ENCODE results near the gene NDUFC1. TPM values are rescaled to one million over a fixed set of nuclear protein-coding genes. Genes with fewer than 3 reads are reported as not detected.

The NDUFC1 gene
- total and polyA plus RNA-seq, 2 of the 4 experiments (the other 2 are of a cell fraction), result 25.1 to 65.1 TPM

GRCh38 chr4:139253046-139253445, 49.2 kb downstream of the NDUFC1 start:
- Histone ChIP-seq H4K5ac (ENCODE audit: low read depth, low read length) (no peak overlapping the region), H3K4me1 (ENCODE audit: control insufficient read depth, insufficient read depth, low read length) (peaks cover 2% of the 10 kb centered on the region; the same call in 1 of the 2 replicates), H2AFZ (replicated peaks; ENCODE audit: low read length, poor library complexity) (no peak overlapping the region), H3K14ac (replicated peaks; ENCODE audit: low read depth, low read length) (no peak overlapping the region), H3K36me3 (ENCODE audit: control insufficient read depth, insufficient read depth, low read length) (no peaks in the 10 kb centered on the region), H2AK9ac (replicated peaks; ENCODE audit: low read depth, low read length, poor library complexity) (no peak overlapping the region), H2BK120ac (ENCODE audit: low read depth, low read length) (no peak overlapping the region), H3K79me1 (ENCODE audit: low read depth in 1 of 2, low read length in 2 of 2) (no peaks in the 10 kb centered on the region), H3K4ac (ENCODE audit: low read depth, low read length) (no peak overlapping the region), H4K91ac (ENCODE audit: insufficient read depth, low read depth, low read length) (no peak overlapping the region), H4K20me1 (ENCODE audit: insufficient read depth, low read length) (no peaks in the 10 kb centered on the region), H3K23ac (ENCODE audit: low read depth, low read length) (no peak overlapping the region), H3K56ac (ENCODE audit: extremely low read depth, insufficient read depth, low read length) (no peak overlapping the region), H3K4me2 (ENCODE audit: low read depth, low read length) (no peak overlapping the region), H3K4me3 (ENCODE audit: insufficient read depth, low read depth, low read length) (no peak overlapping the region), H3K27me3 (ENCODE audit: control insufficient read depth, insufficient read depth, low read length) (no peaks in the 10 kb centered on the region), H3K9me1 (ENCODE audit: insufficient read depth, low read length) (no peaks in the 10 kb centered on the region), H2BK5ac (ENCODE audit: low read depth, low read length, poor library complexity, severe bottlenecking) (no peak overlapping the region), H2AK5ac (ENCODE audit: low read depth, low read length) (no peak overlapping the region), H2BK15ac (ENCODE audit: low read depth, low read length) (no peak overlapping the region), H3K9ac (ENCODE audit: low read depth, low read length) (no peak overlapping the region), H2BK20ac (ENCODE audit: low read depth, low read length) (no peak overlapping the region), H4K8ac (ENCODE audit: low read depth in 2 of 2, low read length in 2 of 2) (no peak overlapping the region), H3K18ac (ENCODE audit: low read depth, low read length) (no peak overlapping the region), H3K9me3 (ENCODE audit: control insufficient read depth, insufficient read depth, low read length) (no peaks in the 10 kb centered on the region), H3K27ac (ENCODE audit: insufficient read depth, low read length) (no peak overlapping the region)
- no peak for TF ChIP-seq CTCF (conservative IDR thresholded peaks at IDR 0.05; ENCODE audit: low read depth, low read length)
- TF ChIP-seq CHD1 (IDR thresholded peaks at IDR 0.05; ENCODE audit: low read depth, low read length), result no peak
- TF ChIP-seq MAFK (IDR thresholded peaks at IDR 0.05; ENCODE audit: low read depth, low read length), result no peak
- no peak for TF ChIP-seq FOS (IDR thresholded peaks at IDR 0.05; ENCODE audit: low read depth, low read length)
- TF ChIP-seq USF2 (IDR thresholded peaks at IDR 0.05; ENCODE audit: low read depth, low read length), result no peak
- TF ChIP-seq BHLHE40 (IDR thresholded peaks at IDR 0.05; ENCODE audit: low read depth, low read length), result no peak
- TF ChIP-seq POLR2A (IDR thresholded peaks at IDR 0.05; ENCODE audit: low read depth, low read length), result no peak
- TF ChIP-seq RCOR1 (IDR thresholded peaks at IDR 0.05; ENCODE audit: insufficient replicate concordance, low read length), result no peak
- TF ChIP-seq ELK1 (IDR thresholded peaks at IDR 0.05; ENCODE audit: borderline replicate concordance, low read depth, low read length), result no peak
- TF ChIP-seq RAD21 (IDR thresholded peaks at IDR 0.05; ENCODE audit: low read length), result no peak
- no peak for TF ChIP-seq CEBPB (IDR thresholded peaks at IDR 0.05; ENCODE audit: low read depth, low read length)
- no peak for TF ChIP-seq MAZ (IDR thresholded peaks at IDR 0.05; ENCODE audit: borderline replicate concordance, low read depth, low read length)
- TF ChIP-seq SMC3 (IDR thresholded peaks at IDR 0.05; ENCODE audit: low read depth, low read length), result no peak
- TF ChIP-seq MXI1 (IDR thresholded peaks at IDR 0.05; ENCODE audit: borderline replicate concordance, low read depth, low read length), result no peak
- no peak for TF ChIP-seq RFX5 (IDR thresholded peaks at IDR 0.05; ENCODE audit: low read depth, low read length)
- intact Hi-C loops (cut with micrococcal nuclease), result no loop called here
- ChIA-PET POLR2A (ENCODE audit: unreplicated experiment) (interaction anchor here (0.6 kb wide), 1 partner anchor 10 kb away, joined by 3 read pairs; no protein-coding TSS in a partner anchor), CTCF (interaction anchor here (2.4 kb wide), 1 partner anchor 13 kb away, joined by 6 read pairs; no protein-coding TSS in a partner anchor)
- ATAC-seq (ENCODE audit: low read depth), result no peak
- dilution Hi-C loops (cut with HindIII; ENCODE audit: low sequenced_read_pairs, unreplicated experiment), result no loop called here
- no TSS peak for BruUV-seq (replicated peaks)
- DNase-seq, result no peak
- in situ Hi-C loops (cut with MboI; ENCODE audit: low sequenced_read_pairs), result no loop called here

Data from IMR-90 (cell line).